Panc1 (cell line): ENCODE data around the gene STAC. TPM values are rescaled to one million over a fixed set of nuclear protein-coding genes. Genes with fewer than 3 reads are reported as not detected.

Experiments used
- ATAC-seq: fragments of 200-7000 bp; cut with Tn5 transposase; 2 replicates; pipeline ENCODE4 v1.9.1; 2020; ENCODE audit warnings: mild to moderate bottlenecking, moderate library complexity
- BruUV-seq: library from RNA; stranded (reverse); fragments of 400-500 nt; replicated peaks from 2 replicates; lab custom pipeline; 2021; lab: Mats Ljungman, UMichigan
- CTCF ChIA-PET: fragments of 300-600 bp; sonication (Branson Sonifier 250); formaldehyde crosslinking; loops from one replicate; lab custom pipeline; 2022; ENCODE audit warnings: antibody characterized with exemption; lab: Charles Lee
- POLR2A ChIA-PET: fragments of 300-600 bp; sonication (Branson Sonifier 250); formaldehyde crosslinking; loops from one replicate; lab custom pipeline; 2022; ENCODE audit warnings: antibody characterized with exemption; lab: Charles Lee
- DNase-seq: peaks from one replicate; pipeline ENCODE4 v3.0.0-alpha.2; 2010; ENCODE audit warnings: low read depth, low spot score
- H3K27ac ChIP-seq: 2 replicates; pipeline ENCODE4 v1.5.1; 2011; ENCODE audit warnings: mild to moderate bottlenecking, low read length, inconsistent platforms
- H3K27me3 ChIP-seq: fragments of 200-500 bp; sonication (Bioruptor generic); 2 replicates; pipeline ENCODE4 v1.6.0; 2014; ENCODE audit warnings: low read length, inconsistent platforms; ENCODE audit not compliant: control insufficient read depth, insufficient read depth
- H3K36me3 ChIP-seq: fragments of 200-500 bp; sonication (Bioruptor generic); 2 replicates; pipeline ENCODE4 v1.5.1; 2014; ENCODE audit warnings: inconsistent platforms, mild to moderate bottlenecking, low read length, moderate library complexity; ENCODE audit not compliant: control insufficient read depth, insufficient read depth
- H3K4me1 ChIP-seq: 2 replicates; pipeline ENCODE4 v1.5.1; 2011; ENCODE audit warnings: inconsistent platforms, mild to moderate bottlenecking, low read length, moderate library complexity; ENCODE audit not compliant: control insufficient read depth, insufficient read depth
- H3K4me3 ChIP-seq, 2 experiments: 2 replicates each; pipeline ENCODE4 v1.5.1; 2011 to 2012; ENCODE audit warnings: low read depth in 2 of 2, low read length in 2 of 2, mild to moderate bottlenecking in 2 of 2, inconsistent platforms in 1 of 2, moderate library complexity in 1 of 2
- H3K9me3 ChIP-seq: fragments of 200-500 bp; sonication (Bioruptor generic); 2 replicates; pipeline ENCODE4 v1.5.1; 2014; ENCODE audit warnings: low read depth, mild to moderate bottlenecking, inconsistent platforms, low read length, moderate library complexity; ENCODE audit not compliant: control insufficient read depth, insufficient read depth
- CTCF ChIP-seq: fragments of 450-650 bp; IDR thresholded peaks from 2 replicates; pipeline ENCODE4 v1.5.1; 2017; ENCODE audit warnings: mild to moderate bottlenecking
- POLR2AphosphoS5 ChIP-seq: IDR thresholded peaks from 2 replicates; pipeline ENCODE4 v1.6.1; 2012; ENCODE audit warnings: mild to moderate bottlenecking, low read depth, low read length, moderate library complexity
- REST ChIP-seq, 2 experiments: IDR thresholded peaks; 2 replicates each; pipeline ENCODE4 v1.6.1; 2011 to 2012; ENCODE audit warnings: low read depth in 2 of 2, control low read depth in 1 of 2, low read length in 1 of 2, mild to moderate bottlenecking in 1 of 2, moderate library complexity in 1 of 2; ENCODE audit not compliant: insufficient read depth in 1 of 2
- SIN3A ChIP-seq: IDR thresholded peaks from 2 replicates; pipeline ENCODE4 v1.6.1; 2012; ENCODE audit warnings: low read depth, mild to moderate bottlenecking, low read length, moderate library complexity, borderline replicate concordance; ENCODE audit not compliant: insufficient read depth
- TCF7L2 ChIP-seq: IDR thresholded peaks from 2 replicates; pipeline ENCODE4 v1.6.1; 2011; ENCODE audit warnings: mild to moderate bottlenecking, low read depth, low read length, inconsistent platforms
- in situ Hi-C: cut with HindIII; loops from 2 replicates; pipeline ENCODE4 v1.10.0; 2016; ENCODE audit warnings: low sequenced_read_pairs, low pct_unique_long_range_greater_than_20kb
- intact Hi-C: fragments of 100-400 bp; cut with micrococcal nuclease; formaldehyde crosslinking; loops from one replicate; pipeline ENCODE4 v1.10.0; 2022; ENCODE audit not compliant: unreplicated experiment
- total RNA-seq: library from RNA; stranded (reverse); gene quantifications from one replicate; pipeline ENCODE4 v1.2.1, GENCODE V29; 2021; ENCODE audit not compliant: unreplicated experiment

Gene STAC
- total RNA-seq, 1 experiment from 2014 or later = 18.8 TPM

- no peak overlapping the region for H3K27ac ChIP-seq
- no peaks in the 10 kb centered on the region for H3K36me3 ChIP-seq
- H3K27me3 ChIP-seq = no peaks in the 10 kb centered on the region
- CTCF ChIA-PET = no interaction called here
- POLR2A ChIA-PET = no interaction called here
- ATAC-seq = no peak
- TF ChIP-seq TCF7L2 = no peak
- peak; percentile 13 for DNase-seq
- BruUV-seq = no TSS peak
- H3K4me3 ChIP-seq = no peak overlapping the region
- H3K4me1 ChIP-seq = no peaks in the 10 kb centered on the region
- no peaks in the 10 kb centered on the region for H3K9me3 ChIP-seq
- intact Hi-C loops (no loop called here), in situ Hi-C loops (no loop called here)
Observed at GRCh38 chr3:36444909-36445308, 64.6 kb downstream of the STAC start.

GRCh38 chr3:36446276-36446675 is 66.0 kb downstream of the STAC start:
- intact Hi-C loops = no loop called here
- Histone ChIP-seq H3K27me3 (no peaks in the 10 kb centered on the region), H3K9me3 (no peaks in the 10 kb centered on the region), H3K36me3 (no peaks in the 10 kb centered on the region), H3K4me1 (no peaks in the 10 kb centered on the region), H3K27ac (no peak overlapping the region), H3K4me3 (no peak overlapping the region)
- ChIA-PET CTCF (no interaction called here), POLR2A (no interaction called here)
- DNase-seq = no peak
- ATAC-seq = no peak
- TF ChIP-seq REST (IDR thresholded peaks at IDR 0.05; ENCODE audit: insufficient read depth in 1 of 2, low read depth in 2 of 2, low read length in 1 of 2) (no peak), SIN3A (no peak), CTCF (no peak), POLR2AphosphoS5 (no peak), TCF7L2 (no peak)
- in situ Hi-C loops = no loop called here
- BruUV-seq = no TSS peak

- TF ChIP-seq TCF7L2 (no peak), POLR2AphosphoS5 (no peak), REST (IDR thresholded peaks at IDR 0.05; ENCODE audit: insufficient read depth in 1 of 2, low read depth in 2 of 2, low read length in 1 of 2) (no peak), SIN3A (no peak), CTCF (no peak)
- CTCF ChIA-PET = no interaction called here
- Histone ChIP-seq H3K9me3 (no peaks in the 10 kb centered on the region), H3K27me3 (no peaks in the 10 kb centered on the region), H3K36me3 (no peaks in the 10 kb centered on the region), H3K27ac (no peak overlapping the region), H3K4me3 (no peak overlapping the region), H3K4me1 (no peaks in the 10 kb centered on the region)
- BruUV-seq = no TSS peak
- intact Hi-C loops = no loop called here
- no peak for DNase-seq
- POLR2A ChIA-PET = no interaction called here
- in situ Hi-C loops = no loop called here
- no peak for ATAC-seq
Observed at GRCh38 chr3:36447061-36447460, 66.8 kb downstream of the STAC start.
